WTC11 (cell line): ENCODE results near the gene COBL. TPM values are rescaled to one million over a fixed set of nuclear protein-coding genes. Genes with fewer than 3 reads are reported as not detected.

ENCODE experiments used
- ATAC-seq: fragments of 200-7000 bp; cut with Tn5 transposase; 2 replicates; pipeline ENCODE4 v1.10.0; 2021; ENCODE audit warnings: mild to moderate bottlenecking, moderate library complexity
- CTCF ChIA-PET: fragments of 300-600 bp; sonication (Branson Sonifier 250); formaldehyde crosslinking; loops from one replicate; lab custom pipeline; 2021; ENCODE audit warnings: antibody characterized with exemption; lab: Charles Lee
- POLR2A ChIA-PET: fragments of 350-600 bp; sonication (Branson Sonifier 250); formaldehyde crosslinking; loops from one replicate; lab custom pipeline; 2021; ENCODE audit warnings: antibody characterized with exemption; lab: Charles Lee
- DNase-seq: peaks from one replicate; pipeline ENCODE4 v3.0.0; 2021; ENCODE audit warnings: low spot score
- H3K27ac Mint-ChIP-seq: 2 replicates; pipeline ENCODE4 v1.8.0; 2021; ENCODE audit warnings: mixed read lengths
- H3K27me3 Mint-ChIP-seq: 2 replicates; pipeline ENCODE4 v1.8.0; 2021; ENCODE audit warnings: low read depth, mild to moderate bottlenecking, moderate library complexity, mixed read lengths
- H3K36me3 Mint-ChIP-seq: 2 replicates; pipeline ENCODE4 v1.8.0; 2021; ENCODE audit warnings: mixed read lengths
- H3K4me1 Mint-ChIP-seq: 2 replicates; pipeline ENCODE4 v1.8.0; 2022; ENCODE audit warnings: mixed read lengths
- H3K4me3 Mint-ChIP-seq: 2 replicates; pipeline ENCODE4 v1.8.0; 2021; ENCODE audit warnings: mild to moderate bottlenecking, moderate library complexity, mixed read lengths
- H3K9me3 Mint-ChIP-seq: 2 replicates; pipeline ENCODE4 v1.8.0; 2021; ENCODE audit warnings: mixed read lengths
- CREB1 ChIP-seq: sonication (generic); formaldehyde crosslinking; IDR thresholded peaks from 2 replicates; pipeline ENCODE4 v1.8.0; 2023; ENCODE audit warnings: mild to moderate bottlenecking, missing genetic modification reagents
- FOXP4 ChIP-seq: sonication (generic); formaldehyde crosslinking; IDR thresholded peaks from 2 replicates; pipeline ENCODE4 v1.8.0; 2022; ENCODE audit warnings: mild to moderate bottlenecking, missing genetic modification reagents
- GTF2I ChIP-seq: fragments of 250-450 bp; sonication (Bioruptor Pico); conservative IDR thresholded peaks from 2 replicates; pipeline ENCODE4 v1.4.0; 2021; ENCODE audit warnings: mild to moderate bottlenecking
- MAX ChIP-seq: sonication (generic); formaldehyde crosslinking; IDR thresholded peaks from 2 replicates; pipeline ENCODE4 v1.8.0; 2022; ENCODE audit warnings: mild to moderate bottlenecking, missing genetic modification reagents
- NR2C2 ChIP-seq: sonication (generic); formaldehyde crosslinking; IDR thresholded peaks from 2 replicates; pipeline ENCODE4 v1.8.0; 2022; ENCODE audit warnings: mild to moderate bottlenecking, missing genetic modification reagents
- SP1 ChIP-seq: sonication (generic); formaldehyde crosslinking; conservative IDR thresholded peaks from 2 replicates; pipeline ENCODE4 v1.8.1; 2022; ENCODE audit warnings: missing genetic modification reagents
- TP53 ChIP-seq: sonication (generic); formaldehyde crosslinking; IDR thresholded peaks from 2 replicates; pipeline ENCODE4 v1.8.1; 2023; ENCODE audit warnings: mild to moderate bottlenecking, missing genetic modification reagents
- ZNF121 ChIP-seq: sonication (generic); formaldehyde crosslinking; IDR thresholded peaks from 2 replicates; pipeline ENCODE4 v1.8.0; 2023; ENCODE audit warnings: missing genetic modification reagents
- total RNA-seq: library from RNA; stranded (reverse); gene quantifications from 3 replicates; pipeline ENCODE4 v1.2.3, GENCODE V29; 2021
- TF ChIP-seq, protein P1 (sequence below): sonication (generic); formaldehyde crosslinking; IDR thresholded peaks from 2 replicates; pipeline ENCODE4 v1.8.1; 2023; ENCODE audit warnings: mild to moderate bottlenecking, missing genetic modification reagents, borderline replicate concordance
- TF ChIP-seq, protein P2 (sequence below): sonication (generic); formaldehyde crosslinking; IDR thresholded peaks from 2 replicates; pipeline ENCODE4 v1.8.1; 2023; ENCODE audit warnings: mild to moderate bottlenecking, missing genetic modification reagents
- TF ChIP-seq, protein P3 (sequence below): sonication (generic); formaldehyde crosslinking; IDR thresholded peaks from 2 replicates; pipeline ENCODE4 v1.8.1; 2022; ENCODE audit warnings: mild to moderate bottlenecking, missing genetic modification reagents, moderate library complexity, borderline replicate concordance

Gene COBL
- total RNA-seq, 1 experiment from 2014 or later: 36.5 TPM

DNA sequence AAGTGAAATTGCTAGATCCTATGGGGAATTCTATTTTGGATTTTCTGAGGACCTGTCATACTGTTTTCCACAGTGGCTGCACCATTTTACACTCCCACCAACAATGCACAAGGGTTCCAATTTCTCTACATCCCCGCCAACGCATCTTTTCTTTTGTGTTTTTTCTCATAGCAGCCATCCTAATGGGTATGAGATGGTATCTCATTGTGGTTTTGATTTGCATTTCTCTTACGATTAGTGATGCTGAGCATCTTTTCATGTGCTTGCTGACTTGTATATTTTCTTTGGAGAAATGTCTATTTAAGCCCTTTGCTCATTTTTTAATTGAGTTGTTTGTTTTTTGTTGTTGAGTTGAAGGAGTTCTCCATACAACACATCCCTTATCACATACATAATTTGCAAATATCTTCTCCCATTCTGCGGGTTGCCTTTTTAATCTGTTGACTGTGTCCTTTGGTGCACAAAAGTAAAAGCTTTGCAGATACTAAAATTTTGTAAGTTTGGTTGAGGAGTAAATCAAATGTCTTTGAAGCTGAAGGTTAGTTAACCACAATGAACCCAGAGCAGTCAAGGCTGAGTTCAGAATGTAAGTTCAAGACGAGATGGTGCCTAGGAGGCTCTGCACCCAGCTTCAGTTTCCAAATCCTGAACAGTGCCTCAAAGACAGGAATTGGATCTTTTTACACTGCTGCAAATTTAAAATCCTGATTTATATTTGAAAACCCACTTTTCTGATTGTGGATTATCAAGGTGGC, 195.4 kb downstream of the COBL start (continued):
- TF ChIP-seq, protein P1, sequence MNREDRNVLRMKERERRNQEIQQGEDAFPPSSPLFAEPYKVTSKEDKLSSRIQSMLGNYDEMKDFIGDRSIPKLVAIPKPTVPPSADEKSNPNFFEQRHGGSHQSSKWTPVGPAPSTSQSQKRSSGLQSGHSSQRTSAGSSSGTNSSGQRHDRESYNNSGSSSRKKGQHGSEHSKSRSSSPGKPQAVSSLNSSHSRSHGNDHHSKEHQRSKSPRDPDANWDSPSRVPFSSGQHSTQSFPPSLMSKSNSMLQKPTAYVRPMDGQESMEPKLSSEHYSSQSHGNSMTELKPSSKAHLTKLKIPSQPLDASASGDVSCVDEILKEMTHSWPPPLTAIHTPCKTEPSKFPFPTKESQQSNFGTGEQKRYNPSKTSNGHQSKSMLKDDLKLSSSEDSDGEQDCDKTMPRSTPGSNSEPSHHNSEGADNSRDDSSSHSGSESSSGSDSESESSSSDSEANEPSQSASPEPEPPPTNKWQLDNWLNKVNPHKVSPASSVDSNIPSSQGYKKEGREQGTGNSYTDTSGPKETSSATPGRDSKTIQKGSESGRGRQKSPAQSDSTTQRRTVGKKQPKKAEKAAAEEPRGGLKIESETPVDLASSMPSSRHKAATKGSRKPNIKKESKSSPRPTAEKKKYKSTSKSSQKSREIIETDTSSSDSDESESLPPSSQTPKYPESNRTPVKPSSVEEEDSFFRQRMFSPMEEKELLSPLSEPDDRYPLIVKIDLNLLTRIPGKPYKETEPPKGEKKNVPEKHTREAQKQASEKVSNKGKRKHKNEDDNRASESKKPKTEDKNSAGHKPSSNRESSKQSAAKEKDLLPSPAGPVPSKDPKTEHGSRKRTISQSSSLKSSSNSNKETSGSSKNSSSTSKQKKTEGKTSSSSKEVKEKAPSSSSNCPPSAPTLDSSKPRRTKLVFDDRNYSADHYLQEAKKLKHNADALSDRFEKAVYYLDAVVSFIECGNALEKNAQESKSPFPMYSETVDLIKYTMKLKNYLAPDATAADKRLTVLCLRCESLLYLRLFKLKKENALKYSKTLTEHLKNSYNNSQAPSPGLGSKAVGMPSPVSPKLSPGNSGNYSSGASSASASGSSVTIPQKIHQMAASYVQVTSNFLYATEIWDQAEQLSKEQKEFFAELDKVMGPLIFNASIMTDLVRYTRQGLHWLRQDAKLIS: no peak
- no peak for TF ChIP-seq MAX (CRISPR knock-in tag)
- TF ChIP-seq SP1 (CRISPR knock-in tag): no peak

DNA sequence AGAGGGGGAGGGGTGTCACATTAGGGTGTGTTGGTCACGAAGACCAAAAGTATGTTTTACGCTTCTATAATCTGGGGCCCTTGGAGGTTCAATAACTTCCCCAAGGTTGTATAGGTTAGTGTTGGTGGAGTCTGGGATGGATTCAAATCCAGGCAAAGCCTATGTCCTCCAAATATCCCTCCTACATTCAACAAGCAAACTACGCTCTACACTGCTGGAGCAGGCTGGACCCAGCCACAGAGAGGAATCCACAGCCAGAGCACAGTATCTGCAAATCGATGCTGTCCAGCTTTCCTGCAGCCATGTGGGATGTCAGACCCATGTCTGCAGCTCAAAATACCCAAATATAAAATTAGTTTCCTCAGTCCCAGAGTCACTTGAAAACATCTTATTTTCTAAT, 198.0 kb downstream of the COBL start:
- H3K27me3 Mint-ChIP-seq: no peaks in the 10 kb centered on the region
- no peak overlapping the region; the same call in 1 of the 2 replicates for H3K27ac Mint-ChIP-seq
- peaks cover 6% of the 10 kb centered on the region; the same call in 1 of the 2 replicates for H3K36me3 Mint-ChIP-seq
- POLR2A ChIA-PET: no interaction called here
- CTCF ChIA-PET: interaction anchor here (0.8 kb wide), 1 partner anchor 42 kb away, joined by 5 read pairs; no protein-coding TSS in a partner anchor
- H3K4me3 Mint-ChIP-seq: no peak overlapping the region
- H3K4me1 Mint-ChIP-seq: peaks cover 18% of the 10 kb centered on the region
- TF ChIP-seq NR2C2 (CRISPR knock-in tag): no peak
- no peak for TF ChIP-seq TP53 (CRISPR knock-in tag)
- TF ChIP-seq FOXP4: no peak
- TF ChIP-seq ZNF121 (CRISPR knock-in tag): no peak
- no peak for ATAC-seq
- no peak for DNase-seq
- H3K9me3 Mint-ChIP-seq: peaks cover 10% of the 10 kb centered on the region

DNA sequence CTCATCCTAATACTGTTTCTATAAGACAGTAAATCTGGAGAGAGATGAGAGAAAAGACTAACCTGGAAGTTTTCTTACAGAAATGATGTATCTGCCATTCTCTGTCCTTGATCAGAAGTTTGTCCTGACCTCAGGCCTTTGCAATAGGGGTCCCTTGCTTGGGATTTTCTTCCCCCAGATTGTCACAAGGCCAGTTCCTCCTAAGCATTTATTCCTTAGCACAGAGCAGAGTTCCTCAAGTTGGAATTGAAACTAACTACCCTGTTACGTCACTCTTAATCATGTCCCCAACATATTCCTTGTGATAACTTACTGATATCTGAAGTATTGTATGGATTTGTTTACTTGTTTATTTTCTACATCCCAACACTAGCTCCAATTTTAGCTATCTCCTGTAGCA, 202.1 kb downstream of the COBL start:
- POLR2A ChIA-PET: no interaction called here
- DNase-seq: no peak
- no peaks in the 10 kb centered on the region for H3K27me3 Mint-ChIP-seq
- TF ChIP-seq GTF2I (CRISPR knock-in tag) (no peak), CREB1 (CRISPR knock-in tag) (no peak)
- TF ChIP-seq, protein P2, sequence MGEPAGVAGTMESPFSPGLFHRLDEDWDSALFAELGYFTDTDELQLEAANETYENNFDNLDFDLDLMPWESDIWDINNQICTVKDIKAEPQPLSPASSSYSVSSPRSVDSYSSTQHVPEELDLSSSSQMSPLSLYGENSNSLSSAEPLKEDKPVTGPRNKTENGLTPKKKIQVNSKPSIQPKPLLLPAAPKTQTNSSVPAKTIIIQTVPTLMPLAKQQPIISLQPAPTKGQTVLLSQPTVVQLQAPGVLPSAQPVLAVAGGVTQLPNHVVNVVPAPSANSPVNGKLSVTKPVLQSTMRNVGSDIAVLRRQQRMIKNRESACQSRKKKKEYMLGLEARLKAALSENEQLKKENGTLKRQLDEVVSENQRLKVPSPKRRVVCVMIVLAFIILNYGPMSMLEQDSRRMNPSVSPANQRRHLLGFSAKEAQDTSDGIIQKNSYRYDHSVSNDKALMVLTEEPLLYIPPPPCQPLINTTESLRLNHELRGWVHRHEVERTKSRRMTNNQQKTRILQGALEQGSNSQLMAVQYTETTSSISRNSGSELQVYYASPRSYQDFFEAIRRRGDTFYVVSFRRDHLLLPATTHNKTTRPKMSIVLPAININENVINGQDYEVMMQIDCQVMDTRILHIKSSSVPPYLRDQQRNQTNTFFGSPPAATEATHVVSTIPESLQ (CRISPR knock-in tag): no peak
- TF ChIP-seq, protein P3, sequence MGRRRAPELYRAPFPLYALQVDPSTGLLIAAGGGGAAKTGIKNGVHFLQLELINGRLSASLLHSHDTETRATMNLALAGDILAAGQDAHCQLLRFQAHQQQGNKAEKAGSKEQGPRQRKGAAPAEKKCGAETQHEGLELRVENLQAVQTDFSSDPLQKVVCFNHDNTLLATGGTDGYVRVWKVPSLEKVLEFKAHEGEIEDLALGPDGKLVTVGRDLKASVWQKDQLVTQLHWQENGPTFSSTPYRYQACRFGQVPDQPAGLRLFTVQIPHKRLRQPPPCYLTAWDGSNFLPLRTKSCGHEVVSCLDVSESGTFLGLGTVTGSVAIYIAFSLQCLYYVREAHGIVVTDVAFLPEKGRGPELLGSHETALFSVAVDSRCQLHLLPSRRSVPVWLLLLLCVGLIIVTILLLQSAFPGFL (CRISPR knock-in tag): no peak
- H3K4me1 Mint-ChIP-seq: peaks cover 19% of the 10 kb centered on the region
- H3K9me3 Mint-ChIP-seq: peaks cover 15% of the 10 kb centered on the region
- ATAC-seq: no peak
- peaks cover 11% of the 10 kb centered on the region for H3K36me3 Mint-ChIP-seq
- no peak overlapping the region for H3K27ac Mint-ChIP-seq
- CTCF ChIA-PET: no interaction called here
- no peak overlapping the region for H3K4me3 Mint-ChIP-seq
